AG10803 (cell line): ENCODE data around the gene SPRED3.
A peak's percentile ranks its signal among the peaks of the same experiment; 100 is the strongest.
"Not testable (repeated sequence)": the region's sequence is repeated elsewhere in the genome, so short reads cannot be mapped to it uniquely, and the experiment has no call there.

Experiments used
- DNase-seq: peaks from one replicate; pipeline ENCODE4 v3.0.0; 2010; ENCODE audit warnings: low read depth
- H3K4me3 ChIP-seq: 2 replicates; pipeline ENCODE4 v1.5.1; 2011; ENCODE audit warnings: mild to moderate bottlenecking, low read length, control low read depth
- TF ChIP-seq, protein P1 (sequence below): conservative IDR thresholded peaks from 2 replicates; pipeline ENCODE4 v1.5.1; 2011; ENCODE audit warnings: mild to moderate bottlenecking, low read length, control low read depth, inconsistent platforms

Gene SPRED3, protein sequence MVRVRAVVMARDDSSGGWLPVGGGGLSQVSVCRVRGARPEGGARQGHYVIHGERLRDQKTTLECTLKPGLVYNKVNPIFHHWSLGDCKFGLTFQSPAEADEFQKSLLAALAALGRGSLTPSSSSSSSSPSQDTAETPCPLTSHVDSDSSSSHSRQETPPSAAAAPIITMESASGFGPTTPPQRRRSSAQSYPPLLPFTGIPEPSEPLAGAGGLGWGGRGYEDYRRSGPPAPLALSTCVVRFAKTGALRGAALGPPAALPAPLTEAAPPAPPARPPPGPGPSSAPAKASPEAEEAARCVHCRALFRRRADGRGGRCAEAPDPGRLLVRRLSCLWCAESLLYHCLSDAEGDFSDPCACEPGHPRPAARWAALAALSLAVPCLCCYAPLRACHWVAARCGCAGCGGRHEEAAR

DNA sequence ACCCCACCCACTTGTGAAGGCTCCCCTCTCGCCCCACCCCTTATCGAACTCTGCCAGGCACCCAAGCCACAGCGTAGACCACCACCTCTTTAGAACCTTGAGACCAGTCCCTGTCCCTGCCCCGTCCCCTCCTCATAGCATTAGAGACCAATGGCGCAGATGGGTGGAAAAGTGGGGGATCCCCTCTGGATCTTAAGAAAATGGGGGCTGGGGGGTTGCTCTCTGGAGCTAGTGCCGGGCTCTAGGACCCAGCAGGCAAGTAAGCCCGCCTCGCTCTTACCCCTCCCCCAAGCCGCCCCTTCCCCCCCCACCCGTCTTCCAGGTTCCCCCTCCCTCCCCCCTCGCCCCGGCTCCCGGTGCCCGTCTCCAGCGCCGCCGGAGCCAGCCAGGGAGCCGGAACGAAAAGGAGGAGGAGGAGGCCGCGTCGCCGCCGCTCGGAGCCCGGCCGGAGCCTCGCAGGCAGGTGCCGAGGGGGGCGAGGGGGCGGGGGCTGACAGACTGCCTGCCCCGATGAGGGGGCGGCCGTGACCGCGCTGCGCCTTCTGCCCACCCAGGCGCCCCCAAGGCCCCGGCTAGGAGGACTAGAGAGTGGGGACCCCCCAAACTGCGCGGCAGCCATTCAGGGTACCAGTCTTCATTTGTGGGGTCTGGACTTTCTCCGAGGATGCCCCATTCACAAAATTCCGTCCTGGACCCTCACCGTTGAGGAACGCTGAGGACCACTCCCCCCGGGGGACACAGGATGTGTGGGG is at the start of gene SPRED3:
Gene SPRED3 (plus strand): TSS at position 349 of the 752 bp plus-strand sequence. CDS start 1,606 bp downstream, outside the sequence.
- TF ChIP-seq, protein P1, sequence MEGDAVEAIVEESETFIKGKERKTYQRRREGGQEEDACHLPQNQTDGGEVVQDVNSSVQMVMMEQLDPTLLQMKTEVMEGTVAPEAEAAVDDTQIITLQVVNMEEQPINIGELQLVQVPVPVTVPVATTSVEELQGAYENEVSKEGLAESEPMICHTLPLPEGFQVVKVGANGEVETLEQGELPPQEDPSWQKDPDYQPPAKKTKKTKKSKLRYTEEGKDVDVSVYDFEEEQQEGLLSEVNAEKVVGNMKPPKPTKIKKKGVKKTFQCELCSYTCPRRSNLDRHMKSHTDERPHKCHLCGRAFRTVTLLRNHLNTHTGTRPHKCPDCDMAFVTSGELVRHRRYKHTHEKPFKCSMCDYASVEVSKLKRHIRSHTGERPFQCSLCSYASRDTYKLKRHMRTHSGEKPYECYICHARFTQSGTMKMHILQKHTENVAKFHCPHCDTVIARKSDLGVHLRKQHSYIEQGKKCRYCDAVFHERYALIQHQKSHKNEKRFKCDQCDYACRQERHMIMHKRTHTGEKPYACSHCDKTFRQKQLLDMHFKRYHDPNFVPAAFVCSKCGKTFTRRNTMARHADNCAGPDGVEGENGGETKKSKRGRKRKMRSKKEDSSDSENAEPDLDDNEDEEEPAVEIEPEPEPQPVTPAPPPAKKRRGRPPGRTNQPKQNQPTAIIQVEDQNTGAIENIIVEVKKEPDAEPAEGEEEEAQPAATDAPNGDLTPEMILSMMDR, result no peak
- H3K4me3 ChIP-seq, result peak within 1 kb of the TSS; percentile 83
- peak; percentile 61 for DNase-seq

DNA sequence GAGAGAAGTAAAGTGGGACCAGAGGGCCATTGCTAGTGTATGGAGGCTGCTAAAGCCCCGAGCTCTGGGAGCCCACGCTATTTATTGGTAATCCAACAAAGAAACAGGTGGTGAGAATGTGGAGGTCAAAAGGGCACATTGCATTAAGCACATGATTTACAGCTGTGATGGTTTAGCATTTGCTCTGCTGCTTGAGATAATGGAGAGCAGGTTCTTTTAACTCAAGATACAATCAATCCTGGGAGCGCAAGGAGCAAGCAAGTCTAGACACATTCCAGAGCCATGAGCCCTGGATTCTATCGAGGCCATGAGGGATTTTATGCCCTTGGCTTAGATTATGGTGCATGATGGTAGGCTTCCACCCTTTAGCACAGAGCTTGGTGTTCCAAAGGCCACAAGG is 49.5 kb upstream of the SPRED3 start:
- DNase-seq, result peak; percentile 8
- H3K4me3 ChIP-seq, result not testable (repeated sequence)

DNA sequence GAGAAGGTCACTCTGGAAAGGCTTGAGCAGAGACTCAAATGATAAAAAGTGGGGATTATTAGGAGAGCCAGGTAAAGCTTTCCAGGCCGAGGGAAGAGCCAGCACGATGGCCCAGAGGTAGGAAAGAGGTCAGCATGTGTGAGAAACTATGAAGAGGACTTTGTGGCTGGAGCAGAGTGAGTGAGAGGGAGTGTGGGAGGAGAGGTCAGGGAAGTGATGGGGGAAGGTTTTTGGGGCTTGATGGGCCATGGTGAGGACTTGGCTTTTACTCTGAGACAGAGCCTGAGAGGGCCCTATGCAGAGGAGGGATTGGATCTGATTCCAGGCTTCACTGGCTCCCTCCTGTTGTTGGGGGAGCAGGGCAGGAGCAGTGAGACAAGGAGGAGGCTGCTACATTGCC is 47.6 kb upstream of the SPRED3 start:
- no peak for DNase-seq
- TF ChIP-seq, protein P1, result no peak
- H3K4me3 ChIP-seq, result no peak overlapping the region

DNA sequence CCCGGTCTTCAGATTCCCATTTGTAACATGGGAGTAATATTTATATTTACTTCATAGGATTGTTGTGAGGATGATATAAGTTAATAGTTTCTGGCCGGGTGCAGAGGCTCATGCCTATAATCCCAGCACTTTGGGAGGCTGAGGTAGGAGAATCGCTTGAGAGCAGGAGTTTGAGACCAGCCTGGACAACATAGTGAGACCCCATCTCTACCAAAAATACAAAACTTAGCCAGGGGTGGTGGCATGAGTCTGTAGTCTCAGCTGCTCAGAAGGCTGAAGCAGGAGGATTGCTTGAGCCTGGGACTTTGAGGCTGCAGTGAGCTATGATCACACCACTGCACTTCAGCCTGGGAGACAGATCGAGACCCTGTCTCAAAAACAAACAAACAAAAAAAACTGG is 41.7 kb upstream of the SPRED3 start:
- DNase-seq, result no peak
- no peak overlapping the region for H3K4me3 ChIP-seq
- TF ChIP-seq, protein P1, result no peak

DNA sequence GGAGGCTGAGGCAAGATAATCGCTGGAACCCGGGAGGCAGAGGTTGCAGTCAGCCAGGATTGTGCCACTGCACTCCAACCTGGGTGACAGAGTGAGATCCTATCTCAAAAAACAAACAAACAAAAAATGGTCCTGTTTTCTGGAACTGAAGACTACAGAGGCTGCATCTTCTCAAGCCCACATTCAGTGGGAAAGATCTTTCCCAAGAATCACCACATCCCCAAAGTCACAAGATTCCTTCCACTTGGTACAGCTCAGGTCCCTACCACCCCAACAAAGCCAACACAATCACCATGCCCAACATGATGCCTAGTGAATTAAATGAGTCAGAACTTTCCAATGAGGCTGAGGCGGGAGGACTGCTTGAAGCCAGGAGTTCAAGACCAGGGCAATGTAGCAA is 37.6 kb upstream of the SPRED3 start:
- DNase-seq, result no peak
- TF ChIP-seq, protein P1, result no peak
- no peak overlapping the region for H3K4me3 ChIP-seq

DNA sequence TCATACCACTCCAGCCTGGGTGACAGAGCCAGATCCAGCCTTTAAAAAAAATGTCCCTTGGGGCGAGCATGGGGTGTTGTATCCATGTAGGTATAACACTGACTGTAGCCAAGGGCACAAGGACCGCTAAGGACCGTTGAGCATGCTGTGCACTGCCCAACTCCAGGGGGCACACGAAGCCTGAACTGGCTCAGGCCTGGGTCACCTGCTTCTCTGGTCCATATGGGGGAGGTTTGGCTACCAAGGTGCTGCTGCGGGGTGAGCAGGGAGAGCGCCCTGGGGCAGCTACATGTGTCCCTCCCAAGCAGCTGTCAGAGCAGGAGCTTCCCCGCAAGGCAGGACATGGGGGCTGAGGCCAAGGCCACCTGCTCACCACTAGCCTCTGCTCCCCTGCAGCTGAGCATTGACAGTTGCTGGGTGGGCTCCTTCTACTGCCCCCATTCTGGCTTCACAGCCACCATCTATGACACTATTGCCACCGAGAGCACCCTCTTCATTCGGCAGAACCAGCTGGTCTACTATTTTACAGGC is 36.6 kb upstream of the SPRED3 start:
- TF ChIP-seq, protein P1, result no peak
- no peak for DNase-seq
- no peak overlapping the region for H3K4me3 ChIP-seq

DNA sequence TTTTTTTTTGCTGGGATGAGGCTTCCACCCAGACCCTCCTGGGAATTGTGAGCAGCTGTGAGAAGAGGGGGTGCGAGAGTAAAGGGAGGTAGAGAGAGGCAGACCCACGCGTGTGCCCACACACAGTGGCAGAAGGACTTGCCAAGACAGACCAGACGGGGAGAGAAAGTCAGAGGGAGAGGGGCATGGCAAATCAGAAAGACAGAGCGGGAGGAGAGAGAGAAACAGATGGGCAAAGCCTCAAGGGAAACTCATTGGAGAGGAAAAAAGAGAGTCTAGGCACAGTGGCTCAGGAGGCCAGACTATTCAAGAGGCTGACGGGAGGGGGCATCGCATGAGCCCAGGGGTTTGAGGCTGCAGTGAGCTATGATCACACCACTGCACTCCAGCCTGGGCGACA is 35.9 kb upstream of the SPRED3 start:
- TF ChIP-seq, protein P1, result no peak
- no peak overlapping the region for H3K4me3 ChIP-seq
- no peak for DNase-seq
